Epithelial cell of esophagus (primary cell): ENCODE data around the gene RSF1.
A peak's percentile ranks its signal among the peaks of the same experiment; 100 is the strongest.
"Not testable (repeated sequence)": the region's sequence is repeated elsewhere in the genome, so short reads cannot be mapped to it uniquely, and the experiment has no call there.

ENCODE experiments used
- DNase-seq: peaks from one replicate; pipeline ENCODE4 v3.0.0; 2010; ENCODE audit warnings: low read depth
- H3K4me3 ChIP-seq: 2 replicates; pipeline ENCODE4 v1.5.1; 2011; ENCODE audit warnings: mild to moderate bottlenecking, low read length, control low read depth
- TF ChIP-seq, protein P1 (sequence below): IDR thresholded peaks from 2 replicates; pipeline ENCODE4 v1.5.1; 2011; ENCODE audit warnings: low read depth, mild to moderate bottlenecking, low read length, control low read depth, inconsistent platforms; ENCODE audit not compliant: insufficient read depth; ENCODE audit errors: missing control alignments

The RSF1 gene, protein sequence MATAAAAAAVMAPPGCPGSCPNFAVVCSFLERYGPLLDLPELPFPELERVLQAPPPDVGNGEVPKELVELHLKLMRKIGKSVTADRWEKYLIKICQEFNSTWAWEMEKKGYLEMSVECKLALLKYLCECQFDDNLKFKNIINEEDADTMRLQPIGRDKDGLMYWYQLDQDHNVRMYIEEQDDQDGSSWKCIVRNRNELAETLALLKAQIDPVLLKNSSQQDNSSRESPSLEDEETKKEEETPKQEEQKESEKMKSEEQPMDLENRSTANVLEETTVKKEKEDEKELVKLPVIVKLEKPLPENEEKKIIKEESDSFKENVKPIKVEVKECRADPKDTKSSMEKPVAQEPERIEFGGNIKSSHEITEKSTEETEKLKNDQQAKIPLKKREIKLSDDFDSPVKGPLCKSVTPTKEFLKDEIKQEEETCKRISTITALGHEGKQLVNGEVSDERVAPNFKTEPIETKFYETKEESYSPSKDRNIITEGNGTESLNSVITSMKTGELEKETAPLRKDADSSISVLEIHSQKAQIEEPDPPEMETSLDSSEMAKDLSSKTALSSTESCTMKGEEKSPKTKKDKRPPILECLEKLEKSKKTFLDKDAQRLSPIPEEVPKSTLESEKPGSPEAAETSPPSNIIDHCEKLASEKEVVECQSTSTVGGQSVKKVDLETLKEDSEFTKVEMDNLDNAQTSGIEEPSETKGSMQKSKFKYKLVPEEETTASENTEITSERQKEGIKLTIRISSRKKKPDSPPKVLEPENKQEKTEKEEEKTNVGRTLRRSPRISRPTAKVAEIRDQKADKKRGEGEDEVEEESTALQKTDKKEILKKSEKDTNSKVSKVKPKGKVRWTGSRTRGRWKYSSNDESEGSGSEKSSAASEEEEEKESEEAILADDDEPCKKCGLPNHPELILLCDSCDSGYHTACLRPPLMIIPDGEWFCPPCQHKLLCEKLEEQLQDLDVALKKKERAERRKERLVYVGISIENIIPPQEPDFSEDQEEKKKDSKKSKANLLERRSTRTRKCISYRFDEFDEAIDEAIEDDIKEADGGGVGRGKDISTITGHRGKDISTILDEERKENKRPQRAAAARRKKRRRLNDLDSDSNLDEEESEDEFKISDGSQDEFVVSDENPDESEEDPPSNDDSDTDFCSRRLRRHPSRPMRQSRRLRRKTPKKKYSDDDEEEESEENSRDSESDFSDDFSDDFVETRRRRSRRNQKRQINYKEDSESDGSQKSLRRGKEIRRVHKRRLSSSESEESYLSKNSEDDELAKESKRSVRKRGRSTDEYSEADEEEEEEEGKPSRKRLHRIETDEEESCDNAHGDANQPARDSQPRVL (N-terminal part only)

DNA sequence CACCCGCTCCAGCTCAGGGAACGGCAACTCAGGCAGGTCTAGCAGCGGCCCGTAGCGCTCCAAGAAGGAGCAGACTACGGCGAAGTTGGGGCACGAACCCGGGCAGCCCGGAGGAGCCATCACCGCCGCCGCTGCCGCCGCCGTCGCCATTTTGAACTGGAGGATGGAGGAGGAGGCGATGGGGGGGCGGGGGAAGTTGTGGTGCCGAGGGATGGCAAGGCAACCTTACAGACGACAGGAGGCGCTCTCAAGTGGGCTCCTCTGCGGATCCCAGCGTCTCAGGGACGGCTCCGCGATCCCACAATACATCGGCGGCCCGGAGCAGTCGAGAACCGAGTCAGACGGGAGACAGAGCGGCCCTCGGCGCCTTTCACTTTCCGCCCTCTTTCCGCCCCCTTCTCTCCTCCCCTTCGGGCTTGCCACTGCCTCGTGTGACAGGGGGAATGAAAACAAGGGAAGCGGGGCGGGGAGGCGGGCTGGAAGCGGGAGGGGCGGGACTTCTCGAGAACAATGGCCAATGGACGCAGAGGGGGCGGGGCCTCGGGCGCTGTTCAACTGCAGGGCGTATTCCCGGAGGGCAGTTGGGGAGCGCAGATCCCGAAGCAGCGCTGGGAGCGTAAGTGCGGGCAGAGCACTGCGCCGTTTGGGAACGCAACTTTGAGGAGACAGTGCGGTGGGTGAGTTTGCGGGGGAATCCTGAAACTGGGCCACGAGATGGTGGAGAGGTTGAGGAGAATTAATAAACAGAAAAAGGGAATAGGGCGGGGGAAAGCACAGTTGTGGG lies at the start of gene RSF1, which contains the start of gene AAMDC:
Gene RSF1, minus strand, starts transcription at position 158 of the 784 bp plus-strand sequence. Its CDS starts 8 bp downstream, at position 150.
Gene AAMDC, plus strand, starts transcription at position 580 of the 784 bp plus-strand sequence. CDS start 21,353 bp downstream, outside the sequence.
- peak; percentile 99 for DNase-seq
- H3K4me3 ChIP-seq = peak within 1 kb of the TSS; percentile 94
- TF ChIP-seq, protein P1, sequence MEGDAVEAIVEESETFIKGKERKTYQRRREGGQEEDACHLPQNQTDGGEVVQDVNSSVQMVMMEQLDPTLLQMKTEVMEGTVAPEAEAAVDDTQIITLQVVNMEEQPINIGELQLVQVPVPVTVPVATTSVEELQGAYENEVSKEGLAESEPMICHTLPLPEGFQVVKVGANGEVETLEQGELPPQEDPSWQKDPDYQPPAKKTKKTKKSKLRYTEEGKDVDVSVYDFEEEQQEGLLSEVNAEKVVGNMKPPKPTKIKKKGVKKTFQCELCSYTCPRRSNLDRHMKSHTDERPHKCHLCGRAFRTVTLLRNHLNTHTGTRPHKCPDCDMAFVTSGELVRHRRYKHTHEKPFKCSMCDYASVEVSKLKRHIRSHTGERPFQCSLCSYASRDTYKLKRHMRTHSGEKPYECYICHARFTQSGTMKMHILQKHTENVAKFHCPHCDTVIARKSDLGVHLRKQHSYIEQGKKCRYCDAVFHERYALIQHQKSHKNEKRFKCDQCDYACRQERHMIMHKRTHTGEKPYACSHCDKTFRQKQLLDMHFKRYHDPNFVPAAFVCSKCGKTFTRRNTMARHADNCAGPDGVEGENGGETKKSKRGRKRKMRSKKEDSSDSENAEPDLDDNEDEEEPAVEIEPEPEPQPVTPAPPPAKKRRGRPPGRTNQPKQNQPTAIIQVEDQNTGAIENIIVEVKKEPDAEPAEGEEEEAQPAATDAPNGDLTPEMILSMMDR = peak; percentile 72

DNA sequence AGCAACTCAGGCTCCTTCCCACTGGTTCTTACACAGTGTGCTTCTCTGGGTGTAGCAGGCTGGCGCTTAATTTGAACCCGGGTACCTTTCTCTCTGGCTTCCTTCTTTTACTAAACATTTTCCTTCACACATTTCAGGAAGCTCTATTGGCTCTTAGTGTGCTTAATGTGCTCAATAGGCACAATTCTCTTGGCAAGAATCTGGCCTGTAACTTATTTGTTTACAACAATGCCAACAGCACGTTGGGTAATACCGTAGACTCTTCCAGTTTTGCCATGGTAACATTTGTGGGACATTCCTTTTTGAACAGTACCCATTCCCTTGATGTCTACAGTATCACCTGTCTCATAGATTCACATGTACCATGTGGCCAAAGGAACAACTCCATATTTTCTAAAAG lies 48.2 kb upstream of the RSF1 start:
- TF ChIP-seq, protein P1 = no peak
- H3K4me3 ChIP-seq = no peak overlapping the region
- no peak for DNase-seq

DNA sequence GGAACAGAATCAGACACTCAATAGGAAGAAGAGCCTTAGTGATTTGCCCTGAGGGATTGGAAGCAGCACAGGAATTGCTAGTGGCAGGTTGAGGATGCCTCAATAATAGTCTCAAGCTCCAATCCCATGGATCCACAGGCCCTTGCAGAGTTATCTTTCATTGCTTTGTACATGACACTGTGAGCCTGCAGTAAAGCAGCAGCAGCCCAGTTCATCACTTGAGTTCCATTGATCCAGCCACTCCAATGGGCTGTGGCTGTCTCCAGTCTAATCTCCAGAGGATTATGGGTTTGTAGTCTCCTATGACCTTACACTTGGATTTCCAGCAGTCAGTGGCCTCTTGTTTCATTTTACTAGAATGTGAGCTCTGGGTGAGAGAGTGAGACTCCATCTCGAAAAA lies 45.8 kb upstream of the RSF1 start:
- no peak overlapping the region for H3K4me3 ChIP-seq
- TF ChIP-seq, protein P1 = no peak
- no peak for DNase-seq

DNA sequence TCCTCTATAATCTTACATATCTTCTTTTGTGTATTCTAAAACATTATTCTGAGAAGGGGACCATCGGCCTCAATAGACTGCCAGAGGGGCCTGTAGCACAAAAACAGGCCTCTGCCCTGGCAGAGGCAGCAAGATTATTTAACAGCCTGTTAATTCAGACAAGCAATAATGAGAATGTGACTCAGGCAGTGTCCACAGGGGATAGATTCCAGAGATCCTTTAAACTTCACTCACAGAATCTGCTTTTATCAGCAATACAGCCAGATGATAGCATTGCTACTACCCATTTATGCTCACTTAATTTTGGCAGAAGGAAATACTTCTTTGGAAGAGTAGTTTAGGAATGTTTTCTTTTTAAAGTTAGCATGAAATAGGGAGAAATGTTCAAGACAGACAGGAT lies 45.3 kb upstream of the RSF1 start:
- TF ChIP-seq, protein P1 = no peak
- no peak for DNase-seq
- no peak overlapping the region for H3K4me3 ChIP-seq

DNA sequence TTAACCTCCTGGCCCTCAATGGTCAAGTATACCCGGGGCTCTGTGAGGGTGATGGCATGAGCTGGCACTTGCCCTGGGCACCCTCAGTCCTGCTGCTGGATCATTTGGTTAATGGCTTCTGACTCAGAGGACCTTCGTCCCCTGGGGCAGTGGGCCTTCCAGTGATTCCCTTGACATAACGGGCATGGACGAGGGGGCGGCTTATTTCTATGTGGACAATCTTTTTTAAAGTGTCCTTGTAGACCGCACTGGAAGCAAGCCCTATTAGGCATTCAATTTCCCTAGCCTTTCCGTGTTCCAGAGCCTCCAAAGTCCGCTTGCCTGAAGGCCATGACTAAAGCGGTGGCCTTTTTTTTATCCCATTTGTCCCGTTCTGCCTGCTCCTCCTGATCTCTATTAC lies 40.9 kb upstream of the RSF1 start:
- H3K4me3 ChIP-seq, DNase-seq: not testable (repeated sequence)

DNA sequence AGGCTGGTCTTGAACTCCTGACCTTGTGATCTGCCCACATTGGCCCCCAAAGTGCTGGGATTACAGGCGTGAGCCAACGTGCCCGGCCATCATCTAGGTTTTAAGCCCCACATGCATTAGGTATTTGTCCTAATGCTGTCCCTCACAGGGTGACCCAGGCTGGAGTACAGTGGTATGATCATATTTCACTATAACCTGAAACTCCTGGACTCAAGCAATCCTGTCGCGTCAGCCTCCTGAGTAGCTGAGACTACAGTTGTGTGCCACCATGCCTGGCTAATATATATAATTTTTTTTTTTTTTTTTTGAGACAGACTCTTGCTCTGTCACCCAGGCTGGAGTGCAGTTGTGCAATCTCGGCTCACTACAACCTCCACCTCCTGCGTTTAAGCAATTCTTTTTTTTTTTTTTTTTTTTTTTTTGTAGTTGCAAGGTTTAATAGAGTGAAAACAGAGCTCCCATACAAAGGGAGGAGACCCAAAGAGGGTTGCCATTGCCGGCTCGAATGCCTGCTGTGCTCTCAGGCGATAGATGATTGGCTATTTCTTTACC lies 37.5 kb upstream of the RSF1 start:
- not testable (repeated sequence) for H3K4me3 ChIP-seq, DNase-seq

DNA sequence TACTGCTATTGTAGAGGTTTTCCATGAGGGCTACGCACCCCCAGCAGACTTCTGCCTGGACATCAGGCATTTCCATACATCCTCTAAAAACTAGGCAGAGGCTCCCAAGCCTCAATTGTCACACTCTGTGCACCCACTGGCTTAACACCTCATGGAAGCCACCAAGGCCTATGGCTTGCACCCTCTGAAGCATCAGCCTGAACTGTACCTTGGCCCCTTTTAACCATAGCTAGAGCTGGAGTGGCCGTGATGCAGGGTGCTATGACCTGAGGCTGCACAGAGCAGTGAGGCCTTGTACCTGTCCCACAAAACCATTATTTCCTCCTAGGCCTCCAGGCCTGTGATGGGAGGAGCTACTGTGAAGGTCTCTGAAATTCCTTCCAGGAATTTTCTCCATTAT lies 34.3 kb upstream of the RSF1 start:
- TF ChIP-seq, protein P1 = no peak
- no peak for DNase-seq
- no peak overlapping the region for H3K4me3 ChIP-seq
